Psoas muscle (tissue), 8 donors: ENCODE data around the gene PRR5L. TPM values are rescaled to one million over a fixed set of nuclear protein-coding genes. Genes with fewer than 3 reads are reported as not detected.

Experiments used
- ATAC-seq, 4 donors: fragments of 200-7000 bp; cut with Tn5 transposase; one replicate each; pipeline ENCODE4 v1.9.1; 2020; ENCODE audit warnings: moderate library complexity in 3 of 4, mild to moderate bottlenecking in 2 of 4
- DNase-seq, 2 donors: peaks; one replicate each; pipeline ENCODE4 v3.0.0-alpha.2; 2020
- H3K27ac ChIP-seq: fragments of 200-600 bp; one replicate; pipeline ENCODE4 v1.8.0; 2022
- H3K27me3 ChIP-seq, 3 donors: fragments of 200-600 bp in 1 of 3; one replicate each; pipeline versions ENCODE4 v1.6.1 to v1.8.0; 2013 to 2022; ENCODE audit warnings: low read length in 2 of 3, mild to moderate bottlenecking in 2 of 3, moderate library complexity in 1 of 3; ENCODE audit not compliant: insufficient read depth in 3 of 3
- H3K36me3 ChIP-seq, 2 donors: fragments of 200-600 bp in 1 of 2; one replicate each; pipeline versions ENCODE4 v1.6.1 to v1.8.0; 2013 to 2022; ENCODE audit warnings: low read depth in 1 of 2, mild to moderate bottlenecking in 1 of 2, moderate library complexity in 1 of 2; ENCODE audit not compliant: insufficient read depth in 1 of 2
- H3K4me1 ChIP-seq: fragments of 200-600 bp; one replicate; pipeline ENCODE4 v1.8.0; 2022
- H3K4me3 ChIP-seq: fragments of 200-600 bp; one replicate; pipeline ENCODE4 v1.8.0; 2022; ENCODE audit warnings: mild to moderate bottlenecking
- H3K9me3 ChIP-seq: fragments of 200-600 bp; one replicate; pipeline ENCODE4 v1.8.0; 2022
- WGBS, 3 donors: extraction: QIAGEN DNeasy Blood & Tissue Kit; methylation state at CpG; one replicate each; pipeline versions ENCODE4 v1.1.6 to v1.1.7; 2013; 5-methylcytosine and 5-hydroxymethylcytosine counted together
- intact Hi-C, 2 donors: fragments of 100-400 bp; cut with DNase I; formaldehyde crosslinking; loops; one replicate each; pipeline versions ENCODE4 v1.11.0 to v1.14.2; 2022
- polyA plus RNA-seq, 3 donors: library from polyadenylated mRNA; stranded (reverse); fragments of 200-250 nt; gene quantifications; one replicate each; pipeline ENCODE4 v1.2.3, GENCODE V29; 2013
- total RNA-seq, 4 donors: library from RNA; stranded (reverse); fragmentation: NEBNext Ultra II Directional in 2 of 4; extraction: Animal tissue kit (Norgen Biotek cat#: 25700) in 2 of 4; gene quantifications; one replicate each; pipeline versions ENCODE4 v1.2.1 to v1.2.4, GENCODE V29; 2021 to 2023
- TF ChIP-seq, protein P1 (sequence below): fragments of 200-600 bp; IDR thresholded peaks from one replicate; pipeline ENCODE4 v1.8.0; 2022; ENCODE audit warnings: antibody characterized with exemption
- donor health status: healthy with polysubstance abuse.
- donor health status: DM: no; HTN: no; CAD: no; lungs with moderate emphysema.
- donor health status: Bipolar disorder and iron deficiency.
- donor health status: healthy.
- donor health status: DM: yes; HTN: yes; CAD: no.
- donor health status: DM: no; HTN: no; CAD: no.
- donor health status: DM: no; HTN: no; CAD: no.
- donor health status: DM: yes; HTN: yes; CAD: no.

Gene PRR5L
- total and polyA plus RNA-seq, 7 donors, result 0.39 to 2.5 (median 0.86) TPM

DNA sequence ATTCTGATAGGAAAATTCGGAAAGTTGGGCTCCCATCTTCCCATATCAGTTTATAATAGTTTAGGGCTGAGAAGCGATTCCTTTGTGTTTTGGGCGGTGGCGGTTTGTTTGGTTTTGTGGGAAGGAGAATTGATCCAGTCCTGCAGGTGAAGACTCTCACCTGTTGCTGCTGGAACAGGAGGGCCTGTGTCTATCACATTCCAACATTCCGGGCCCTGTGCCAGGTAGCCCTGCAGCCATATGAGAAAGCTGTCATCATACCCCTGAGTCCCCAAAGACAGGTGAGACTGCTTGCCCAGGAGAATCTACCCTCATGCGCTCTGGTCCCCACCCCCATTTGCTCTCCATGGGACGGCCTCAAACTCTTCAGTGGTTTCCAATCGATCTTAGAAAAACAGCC, 151.9 kb downstream of the PRR5L start:
- no peak for DNase-seq
- 64 to 76% (median 72%) methylated on average over 8 of the region's 8 CpGs for WGBS, 3 donors
- H3K9me3 ChIP-seq, result no peaks in the 10 kb centered on the region
- TF ChIP-seq, protein P1, sequence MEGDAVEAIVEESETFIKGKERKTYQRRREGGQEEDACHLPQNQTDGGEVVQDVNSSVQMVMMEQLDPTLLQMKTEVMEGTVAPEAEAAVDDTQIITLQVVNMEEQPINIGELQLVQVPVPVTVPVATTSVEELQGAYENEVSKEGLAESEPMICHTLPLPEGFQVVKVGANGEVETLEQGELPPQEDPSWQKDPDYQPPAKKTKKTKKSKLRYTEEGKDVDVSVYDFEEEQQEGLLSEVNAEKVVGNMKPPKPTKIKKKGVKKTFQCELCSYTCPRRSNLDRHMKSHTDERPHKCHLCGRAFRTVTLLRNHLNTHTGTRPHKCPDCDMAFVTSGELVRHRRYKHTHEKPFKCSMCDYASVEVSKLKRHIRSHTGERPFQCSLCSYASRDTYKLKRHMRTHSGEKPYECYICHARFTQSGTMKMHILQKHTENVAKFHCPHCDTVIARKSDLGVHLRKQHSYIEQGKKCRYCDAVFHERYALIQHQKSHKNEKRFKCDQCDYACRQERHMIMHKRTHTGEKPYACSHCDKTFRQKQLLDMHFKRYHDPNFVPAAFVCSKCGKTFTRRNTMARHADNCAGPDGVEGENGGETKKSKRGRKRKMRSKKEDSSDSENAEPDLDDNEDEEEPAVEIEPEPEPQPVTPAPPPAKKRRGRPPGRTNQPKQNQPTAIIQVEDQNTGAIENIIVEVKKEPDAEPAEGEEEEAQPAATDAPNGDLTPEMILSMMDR, result no peak
- H3K4me1 ChIP-seq, result peaks cover 6% of the 10 kb centered on the region
- ATAC-seq, result peak in 2 of 4 donors; percentile 39 to 44
- no peak overlapping the region for H3K4me3 ChIP-seq
- intact Hi-C loops, result no loop called here
- H3K36me3 ChIP-seq, result no peaks in the 10 kb centered on the region
- H3K27me3 ChIP-seq, result no peaks in the 10 kb centered on the region
- H3K27ac ChIP-seq, result no peak overlapping the region

DNA sequence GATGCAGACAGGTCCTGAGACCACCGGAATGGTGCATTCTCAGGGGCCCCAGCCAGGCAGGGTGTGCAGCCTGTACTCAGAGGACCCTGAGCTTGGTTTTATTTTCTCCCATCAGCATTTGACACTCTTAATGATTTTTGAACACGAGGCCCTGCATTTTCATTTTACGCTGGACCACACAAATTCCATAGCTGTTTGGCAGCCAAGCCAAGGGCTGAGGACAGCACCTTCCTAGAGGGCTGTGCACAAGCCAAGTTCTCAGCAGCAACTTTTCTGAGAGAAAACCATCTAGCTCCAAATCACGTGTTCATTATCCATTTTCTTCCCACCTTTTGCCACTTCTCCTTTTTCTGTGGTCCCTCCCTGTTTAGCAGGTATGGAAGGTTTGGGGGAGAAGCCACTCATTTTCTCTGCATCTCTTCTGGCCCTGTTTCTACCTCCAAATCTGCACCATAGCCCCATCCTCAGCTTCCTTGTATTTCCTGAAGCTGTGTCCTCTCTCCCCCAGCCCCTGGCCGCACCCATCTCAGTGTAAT, 153.5 kb downstream of the PRR5L start:
- ATAC-seq, result no peak
- Histone ChIP-seq H3K27ac (no peak overlapping the region), H3K4me1 (peaks cover 6% of the 10 kb centered on the region), H3K4me3 (no peak overlapping the region), H3K36me3 (no peaks in the 10 kb centered on the region), H3K27me3 (no peaks in the 10 kb centered on the region), H3K9me3 (no peaks in the 10 kb centered on the region)
- WGBS, 3 donors, result 56 to 68% (median 62%) methylated on average over 5 of the region's 5 CpGs
- intact Hi-C loops, result no loop called here
- TF ChIP-seq, protein P1, result no peak
- no peak for DNase-seq

DNA sequence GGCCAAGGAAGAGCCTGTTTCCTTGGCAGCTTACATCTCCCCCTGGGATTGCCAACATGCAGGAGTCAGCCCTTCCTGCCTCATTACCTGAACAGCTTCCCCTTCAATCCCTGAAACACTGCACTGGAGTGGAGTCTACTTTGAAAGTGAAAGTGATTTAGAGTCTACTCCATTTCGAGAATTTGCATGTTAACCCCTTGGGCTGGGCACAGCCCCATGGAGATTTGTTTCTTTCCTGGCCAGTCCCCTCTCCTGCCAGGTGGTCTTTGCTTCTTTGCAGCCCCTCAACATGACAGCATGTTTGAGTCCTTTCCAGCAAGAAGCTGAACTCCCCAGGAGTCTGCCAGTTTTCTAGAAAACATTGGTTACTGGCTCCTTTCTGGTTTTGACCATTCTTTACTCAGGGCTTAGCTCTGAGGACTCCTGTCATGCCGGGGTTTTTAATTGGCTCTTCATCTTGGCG, 154.1 kb downstream of the PRR5L start:
- WGBS, 3 donors, result 35 to 59% (median 42%) methylated on average over 3 of the region's 3 CpGs
- ATAC-seq (no peak), DNase-seq (no peak)
- TF ChIP-seq, protein P1, result no peak
- Histone ChIP-seq H3K9me3 (no peaks in the 10 kb centered on the region), H3K4me3 (no peak overlapping the region), H3K4me1 (peaks cover 6% of the 10 kb centered on the region), H3K27me3 (no peaks in the 10 kb centered on the region), H3K27ac (no peak overlapping the region), H3K36me3 (no peaks in the 10 kb centered on the region)
- intact Hi-C loops, result no loop called here

DNA sequence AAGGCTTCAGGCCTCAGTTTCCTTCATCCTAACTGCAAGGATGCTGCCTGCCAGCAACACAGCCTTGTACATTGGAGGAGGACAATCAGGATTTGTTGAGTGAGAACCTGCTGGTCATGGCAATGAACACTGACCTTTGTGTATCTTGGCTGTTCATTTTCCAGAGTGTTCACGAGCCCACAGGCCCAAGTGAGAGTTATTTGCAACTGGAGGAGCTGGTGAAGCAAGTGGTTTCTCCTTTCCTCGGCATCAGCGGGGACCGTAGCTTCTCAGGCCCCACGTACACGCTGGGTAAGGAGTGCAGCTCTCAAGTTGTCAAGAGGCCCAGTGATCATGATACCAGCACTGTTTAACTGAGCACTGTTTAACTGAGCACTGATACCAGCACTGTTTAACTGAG, 155.0 kb downstream of the PRR5L start:
- Histone ChIP-seq H3K4me1 (peaks cover 14% of the 10 kb centered on the region), H3K36me3 (no peaks in the 10 kb centered on the region), H3K4me3 (no peak overlapping the region), H3K9me3 (no peaks in the 10 kb centered on the region), H3K27ac (no peak overlapping the region), H3K27me3 (no peaks in the 10 kb centered on the region)
- intact Hi-C loops, result no loop called here
- WGBS, 3 donors, result 96 to 99% (median 97%) methylated on average over 6 of the region's 6 CpGs
- DNase-seq (no peak), ATAC-seq (no peak)
- TF ChIP-seq, protein P1, result no peak

DNA sequence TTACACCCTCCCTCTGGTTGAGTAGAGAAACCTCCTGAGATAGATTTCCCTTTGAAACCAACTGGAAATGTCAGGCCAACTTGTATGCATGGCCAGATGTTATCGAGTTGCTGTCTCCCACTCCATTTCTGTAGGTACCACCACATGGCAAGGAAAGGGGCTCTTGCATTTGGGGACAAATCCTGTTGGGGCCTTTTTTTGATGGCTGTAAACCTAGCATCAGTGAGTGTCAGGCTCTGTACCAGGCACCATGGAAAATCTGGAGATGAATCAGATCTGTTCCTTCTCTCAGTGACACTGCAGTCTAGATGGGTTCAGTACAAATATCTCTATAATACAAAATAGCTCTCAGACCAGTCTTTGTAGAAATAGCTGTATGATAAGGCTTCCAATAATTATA, 155.6 kb downstream of the PRR5L start:
- H3K36me3 ChIP-seq, result no peaks in the 10 kb centered on the region
- DNase-seq, result no peak
- H3K4me3 ChIP-seq, result no peak overlapping the region
- WGBS, 3 donors, result 87 to 95% (median 94%) methylated on average over 1 of the region's 1 CpG
- H3K9me3 ChIP-seq, result no peaks in the 10 kb centered on the region
- TF ChIP-seq, protein P1, result no peak
- intact Hi-C loops, result no loop called here
- no peak overlapping the region for H3K27ac ChIP-seq
- no peaks in the 10 kb centered on the region for H3K27me3 ChIP-seq
- no peak for ATAC-seq
- H3K4me1 ChIP-seq, result peaks cover 21% of the 10 kb centered on the region
